Activated T-helper 2 cell treated with anti-CD3 and anti-CD28 coated beads, Interferon-gamma antibody, Interleukin-2, Interleukin-4, amounts not matched to agents 10 μg/mL and 5 μg/mL and 100 μg/mL, durations not matched to agents 14 hours and 24 hours and 36 hours (primary cell): ENCODE measurements around the gene ANK3. TPM values are rescaled to one million over a fixed set of nuclear protein-coding genes. Genes with fewer than 3 reads are reported as not detected.

Source experiments
- DNase-seq: peaks from one replicate; pipeline ENCODE4 v3.0.0; 2021; ENCODE audit warnings: low spot score
- H3K27ac Mint-ChIP-seq: one replicate; pipeline ENCODE4 v1.8.0; 2021; ENCODE audit warnings: mixed read lengths
- H3K27me3 Mint-ChIP-seq: one replicate; pipeline ENCODE4 v1.8.0; 2021; ENCODE audit warnings: low read depth, mixed read lengths
- H3K36me3 Mint-ChIP-seq: one replicate; pipeline ENCODE4 v1.8.0; 2021; ENCODE audit warnings: low read depth, mixed read lengths
- H3K4me1 Mint-ChIP-seq: one replicate; pipeline ENCODE4 v1.8.0; 2021; ENCODE audit warnings: low read depth, mixed read lengths
- H3K4me3 Mint-ChIP-seq: one replicate; pipeline ENCODE4 v1.8.0; 2021; ENCODE audit warnings: low read depth, mild to moderate bottlenecking, moderate library complexity, mixed read lengths
- H3K9me3 Mint-ChIP-seq: one replicate; pipeline ENCODE4 v1.8.0; 2021; ENCODE audit warnings: mixed read lengths
- intact Hi-C: fragments of 100-400 bp; cut with micrococcal nuclease; formaldehyde crosslinking; loops from one replicate; pipeline ENCODE4 v1.15.1; 2023
- total RNA-seq: library from RNA; stranded (reverse); gene quantifications from 2 replicates; pipeline ENCODE4 v1.2.3, GENCODE V29; 2022

ANK3 gene
- total RNA-seq, 1 donor from 2014 or later, result 14.4 TPM

DNA sequence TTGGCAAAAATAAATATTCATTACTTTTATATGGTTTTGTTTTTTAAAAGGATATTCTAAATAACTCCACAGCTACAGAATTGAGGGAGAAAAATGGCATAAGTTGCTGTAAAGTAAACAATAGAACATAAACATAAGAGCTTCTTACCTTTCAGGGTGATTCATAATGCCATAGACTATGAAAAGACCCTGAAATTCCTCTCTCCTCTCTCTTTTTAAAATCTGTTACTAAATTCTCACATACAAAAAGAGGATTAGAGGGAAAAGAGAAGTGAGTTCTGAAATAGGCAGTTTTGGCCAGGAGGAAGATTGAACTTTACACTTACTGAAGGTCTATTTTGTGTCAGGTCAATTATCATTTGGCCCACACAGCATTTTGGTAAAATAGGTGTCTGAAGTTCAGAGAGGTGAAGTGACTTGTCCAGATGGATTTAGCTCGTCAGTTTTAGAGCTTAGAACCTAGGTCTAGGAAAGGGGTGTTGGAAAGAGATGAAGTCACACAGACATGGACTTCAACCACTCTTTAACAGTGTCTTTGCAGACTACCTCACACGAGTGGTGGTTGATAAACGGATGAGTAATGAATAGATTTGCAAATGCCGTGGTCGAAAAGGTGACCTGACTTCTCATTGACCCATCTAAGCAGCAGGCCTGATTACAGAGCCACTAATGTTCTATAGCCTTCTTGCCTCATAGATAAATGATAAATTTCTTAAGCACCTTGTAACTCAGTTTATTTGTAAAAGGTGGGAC is 292.7 kb downstream of the ANK3 start:
- H3K27me3 Mint-ChIP-seq, result no peaks in the 10 kb centered on the region
- H3K27ac Mint-ChIP-seq, result no peak overlapping the region
- no peak overlapping the region for H3K4me3 Mint-ChIP-seq
- no peaks in the 10 kb centered on the region for H3K4me1 Mint-ChIP-seq
- H3K9me3 Mint-ChIP-seq, result no peaks in the 10 kb centered on the region
- no peaks in the 10 kb centered on the region for H3K36me3 Mint-ChIP-seq
- intact Hi-C loops, result loop anchor here (5.0 kb wide), 1 partner anchor 670 kb away; no protein-coding TSS in a partner anchor
- DNase-seq, result no peak

DNA sequence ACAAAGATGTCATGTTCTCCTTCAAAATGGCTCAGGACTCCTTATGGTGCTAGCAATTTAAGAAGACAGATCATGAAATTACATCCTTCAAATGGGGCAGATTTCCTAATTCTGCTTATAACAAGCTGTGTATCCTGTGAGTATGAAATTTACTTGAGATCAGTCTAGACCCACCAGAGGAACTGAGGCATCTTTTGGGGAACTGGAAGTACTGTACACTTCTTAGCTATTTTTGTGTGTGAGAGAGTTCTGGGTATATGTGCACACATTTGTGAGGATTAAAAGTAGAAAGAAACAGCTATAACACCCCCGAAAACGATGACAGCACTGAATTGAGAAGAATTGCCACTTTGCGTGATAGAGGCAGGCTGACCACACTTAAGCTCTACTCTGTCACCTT is 296.4 kb downstream of the ANK3 start:
- no peak for DNase-seq
- no peak overlapping the region for H3K27ac Mint-ChIP-seq
- no peak overlapping the region for H3K4me3 Mint-ChIP-seq
- H3K27me3 Mint-ChIP-seq, result no peaks in the 10 kb centered on the region
- H3K4me1 Mint-ChIP-seq, result no peaks in the 10 kb centered on the region
- no peaks in the 10 kb centered on the region for H3K9me3 Mint-ChIP-seq
- intact Hi-C loops, result no loop called here
- no peaks in the 10 kb centered on the region for H3K36me3 Mint-ChIP-seq

- Mint-ChIP-seq H3K4me1 (no peaks in the 10 kb centered on the region), H3K36me3 (no peaks in the 10 kb centered on the region), H3K4me3 (no peak overlapping the region), H3K27me3 (no peaks in the 10 kb centered on the region), H3K27ac (no peak overlapping the region), H3K9me3 (no peaks in the 10 kb centered on the region)
- DNase-seq, result no peak
- intact Hi-C loops, result no loop called here
Measured at GRCh38 chr10:60086862-60087261, 302.8 kb downstream of the ANK3 start.

- intact Hi-C loops, result no loop called here
Measured at GRCh38 chr10:60086421-60086820, 303.3 kb downstream of the ANK3 start.

DNA sequence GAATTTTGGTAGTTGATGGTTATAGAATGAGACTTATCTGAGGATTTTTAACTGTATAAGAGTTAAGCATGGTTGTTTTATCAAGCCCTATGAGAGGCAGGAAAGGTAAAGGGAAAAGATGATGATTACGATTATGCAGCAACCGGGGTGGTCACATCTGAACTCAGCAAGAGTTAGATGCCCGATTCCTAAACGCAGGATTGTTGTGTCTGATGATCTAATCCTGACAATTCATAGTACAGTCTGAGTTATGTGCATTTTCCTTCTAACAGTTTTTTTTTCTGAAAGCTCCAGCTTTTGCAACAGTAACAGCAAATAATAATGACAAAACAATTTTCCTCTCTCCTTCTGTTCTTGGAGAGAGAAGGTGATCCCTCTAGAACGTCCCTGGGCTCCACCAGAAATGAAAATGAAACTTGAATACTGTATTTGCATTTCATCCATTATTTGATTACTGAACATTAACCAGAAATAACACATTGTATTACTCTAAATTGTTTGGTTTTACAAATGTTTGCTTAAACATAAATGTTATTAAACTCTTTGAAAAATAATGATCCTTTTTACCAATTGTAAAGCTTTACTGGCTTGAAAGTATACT is 306.8 kb downstream of the ANK3 start:
- Mint-ChIP-seq H3K4me3 (no peak overlapping the region), H3K27me3 (no peaks in the 10 kb centered on the region), H3K27ac (no peak overlapping the region), H3K4me1 (no peaks in the 10 kb centered on the region), H3K9me3 (no peaks in the 10 kb centered on the region), H3K36me3 (no peaks in the 10 kb centered on the region)
- intact Hi-C loops, result no loop called here
- no peak for DNase-seq

More at GRCh38 chr10:60086421-60086820, 303.3 kb downstream of the ANK3 start:
- H3K9me3 Mint-ChIP-seq, result no peaks in the 10 kb centered on the region
- no peaks in the 10 kb centered on the region for H3K4me1 Mint-ChIP-seq
- H3K4me3 Mint-ChIP-seq, result no peak overlapping the region
- H3K27ac Mint-ChIP-seq, result no peak overlapping the region
- no peaks in the 10 kb centered on the region for H3K27me3 Mint-ChIP-seq
- no peaks in the 10 kb centered on the region for H3K36me3 Mint-ChIP-seq
- no peak for DNase-seq

- intact Hi-C loops, result no loop called here
- Mint-ChIP-seq H3K27me3 (no peaks in the 10 kb centered on the region), H3K36me3 (no peaks in the 10 kb centered on the region), H3K4me1 (no peaks in the 10 kb centered on the region), H3K4me3 (no peak overlapping the region), H3K9me3 (no peaks in the 10 kb centered on the region), H3K27ac (no peak overlapping the region)
- no peak for DNase-seq
Measured at GRCh38 chr10:60082341-60082740, 307.3 kb downstream of the ANK3 start.

DNA sequence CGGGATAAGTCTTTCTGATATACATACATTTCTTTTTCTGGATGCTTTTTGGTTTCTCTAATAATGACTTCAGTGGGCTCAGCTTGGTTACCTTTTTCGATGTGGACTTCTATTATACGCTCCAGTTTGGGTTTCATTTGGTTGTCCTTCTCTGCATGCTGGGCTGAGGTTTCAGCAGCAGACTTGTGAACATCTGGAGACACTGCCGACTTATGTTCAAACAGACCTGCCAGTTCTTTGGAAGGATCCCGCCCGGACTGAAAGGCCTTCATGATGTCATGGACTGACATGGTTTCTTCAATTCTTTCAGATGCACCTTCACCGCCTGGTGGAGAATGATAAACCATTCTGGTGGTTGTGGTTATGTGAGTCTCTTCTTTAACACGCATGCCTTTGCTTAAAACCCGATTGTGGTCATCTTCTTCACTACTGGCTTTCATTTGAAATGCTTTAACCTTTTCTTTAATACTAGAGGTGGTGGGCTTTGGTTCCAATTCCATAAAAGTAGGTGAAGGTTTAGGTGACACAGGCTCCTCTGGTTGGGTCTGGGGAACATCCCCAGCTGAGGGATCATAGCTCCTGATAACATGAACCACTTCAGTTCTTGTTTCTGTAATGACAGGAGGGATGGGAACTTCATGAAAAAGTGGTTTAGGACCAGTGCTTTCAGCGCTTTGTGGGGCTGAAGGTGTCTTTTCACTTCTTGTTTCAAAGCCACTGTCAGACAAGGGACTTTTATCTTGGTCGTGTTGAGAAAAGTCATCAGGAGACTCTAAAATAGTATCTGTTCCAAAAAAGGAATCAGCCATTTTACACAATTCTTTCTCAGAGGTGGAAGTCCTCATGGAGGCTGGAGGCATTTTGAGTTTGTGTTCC is 315.7 kb downstream of the ANK3 start:
- DNase-seq, result no peak
- H3K27ac Mint-ChIP-seq, result no peak overlapping the region
- intact Hi-C loops, result no loop called here
- no peaks in the 10 kb centered on the region for H3K27me3 Mint-ChIP-seq
- H3K9me3 Mint-ChIP-seq, result no peaks in the 10 kb centered on the region
- no peaks in the 10 kb centered on the region for H3K4me1 Mint-ChIP-seq
- H3K36me3 Mint-ChIP-seq, result peaks cover 3% of the 10 kb centered on the region
- no peak overlapping the region for H3K4me3 Mint-ChIP-seq

- peaks cover 3% of the 10 kb centered on the region for H3K36me3 Mint-ChIP-seq
- intact Hi-C loops, result no loop called here
- no peaks in the 10 kb centered on the region for H3K27me3 Mint-ChIP-seq
- no peak overlapping the region for H3K27ac Mint-ChIP-seq
- H3K9me3 Mint-ChIP-seq, result no peaks in the 10 kb centered on the region
- no peak overlapping the region for H3K4me3 Mint-ChIP-seq
- H3K4me1 Mint-ChIP-seq, result no peaks in the 10 kb centered on the region
- DNase-seq, result no peak
Measured at GRCh38 chr10:60073397-60073780, 316.3 kb downstream of the ANK3 start.

DNA sequence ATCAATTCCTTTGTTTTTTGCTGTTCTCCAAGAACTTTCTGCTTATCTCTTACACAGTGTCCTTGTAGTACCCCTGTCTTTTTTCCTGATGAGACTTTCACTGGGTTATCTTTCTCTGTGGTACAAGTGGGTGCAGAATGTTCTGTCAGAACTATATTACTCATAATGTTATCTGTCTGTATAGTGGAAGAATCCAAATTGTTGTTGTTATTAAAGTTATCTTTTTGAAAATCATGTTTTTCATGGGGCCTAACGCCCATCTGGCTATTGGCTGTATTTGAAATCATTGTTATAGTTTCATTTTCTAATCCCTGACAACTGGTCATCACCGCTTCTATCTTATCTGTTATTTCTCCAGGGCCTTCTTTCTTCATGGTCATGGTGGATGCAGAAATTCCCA is 320.4 kb downstream of the ANK3 start:
- Mint-ChIP-seq H3K4me3 (no peak overlapping the region), H3K9me3 (no peaks in the 10 kb centered on the region), H3K36me3 (no peaks in the 10 kb centered on the region), H3K27ac (no peak overlapping the region), H3K4me1 (no peaks in the 10 kb centered on the region), H3K27me3 (no peaks in the 10 kb centered on the region)
- no peak for DNase-seq
- intact Hi-C loops, result no loop called here

GRCh38 chr10:60050366-60050765 is 339.3 kb downstream of the ANK3 start:
- Mint-ChIP-seq H3K36me3 (no peaks in the 10 kb centered on the region), H3K27ac (no peak overlapping the region), H3K9me3 (no peaks in the 10 kb centered on the region), H3K4me3 (no peak overlapping the region), H3K27me3 (no peaks in the 10 kb centered on the region), H3K4me1 (no peaks in the 10 kb centered on the region)
- intact Hi-C loops, result no loop called here
- no peak for DNase-seq

GRCh38 chr10:60048091-60048501 is 341.6 kb downstream of the ANK3 start:
- H3K4me1 Mint-ChIP-seq, result no peaks in the 10 kb centered on the region
- H3K4me3 Mint-ChIP-seq, result no peak overlapping the region
- intact Hi-C loops, result no loop called here
- H3K9me3 Mint-ChIP-seq, result no peaks in the 10 kb centered on the region
- DNase-seq, result no peak
- no peaks in the 10 kb centered on the region for H3K36me3 Mint-ChIP-seq
- no peaks in the 10 kb centered on the region for H3K27me3 Mint-ChIP-seq
- H3K27ac Mint-ChIP-seq, result no peak overlapping the region

DNA sequence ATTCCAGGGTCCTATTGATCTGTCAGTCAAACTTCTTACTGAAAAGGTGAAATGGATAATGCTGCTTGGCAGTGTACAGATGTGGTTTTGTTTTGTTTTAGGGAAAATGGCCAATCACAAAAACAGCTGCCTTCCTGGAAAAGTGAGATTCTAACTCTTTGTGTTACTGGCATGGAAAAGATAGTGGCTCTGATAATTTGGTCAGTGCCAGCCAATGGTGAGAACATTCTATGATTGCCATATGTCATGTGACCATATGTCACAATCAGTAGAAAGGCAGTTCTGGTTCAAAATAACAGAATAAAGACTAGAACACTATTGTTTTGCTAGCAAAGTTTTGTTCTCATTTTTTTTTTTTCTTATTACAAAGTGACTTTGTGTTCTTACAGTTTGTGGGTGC is 344.1 kb downstream of the ANK3 start:
- DNase-seq, result no peak
- H3K27ac Mint-ChIP-seq, result no peak overlapping the region
- no peaks in the 10 kb centered on the region for H3K9me3 Mint-ChIP-seq
- H3K4me3 Mint-ChIP-seq, result no peak overlapping the region
- intact Hi-C loops, result no loop called here
- no peaks in the 10 kb centered on the region for H3K4me1 Mint-ChIP-seq
- no peaks in the 10 kb centered on the region for H3K36me3 Mint-ChIP-seq
- no peaks in the 10 kb centered on the region for H3K27me3 Mint-ChIP-seq

DNA sequence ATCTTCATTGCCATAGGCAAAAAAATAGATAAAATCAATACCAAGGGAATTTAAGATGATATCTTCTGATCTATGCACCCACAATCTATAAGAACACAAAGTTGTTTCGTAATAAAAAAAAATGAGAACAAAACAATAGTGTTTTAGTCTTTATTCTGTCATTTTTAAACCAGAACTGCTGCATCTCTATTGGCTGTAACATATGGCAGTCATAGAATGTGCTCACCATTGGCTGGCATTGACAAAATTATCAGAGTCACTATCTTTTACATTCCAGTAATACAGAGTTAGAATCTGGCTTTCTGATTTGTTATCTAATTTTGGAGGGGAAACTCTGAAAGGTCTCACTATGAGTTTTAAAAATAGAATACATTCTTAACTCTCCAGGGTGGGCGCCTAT is 344.7 kb downstream of the ANK3 start:
- no peaks in the 10 kb centered on the region for H3K36me3 Mint-ChIP-seq
- no peak overlapping the region for H3K4me3 Mint-ChIP-seq
- intact Hi-C loops, result no loop called here
- H3K9me3 Mint-ChIP-seq, result no peaks in the 10 kb centered on the region
- no peak for DNase-seq
- H3K27ac Mint-ChIP-seq, result no peak overlapping the region
- H3K4me1 Mint-ChIP-seq, result no peaks in the 10 kb centered on the region
- no peaks in the 10 kb centered on the region for H3K27me3 Mint-ChIP-seq
